GM18870 (cell line): ENCODE data around the gene LMBRD2.
A peak's percentile ranks its signal among the peaks of the same experiment; 100 is the strongest.

Experiments
- ATAC-seq: cut with Tn5 transposase; IDR thresholded peaks from one replicate; pipeline ENCODE4 v1.9.1; 2021; ENCODE audit warnings: moderate library complexity; ENCODE audit not compliant: unreplicated experiment

LMBRD2 gene

GRCh38 chr5:36111238-36111637 is 40.4 kb downstream of the LMBRD2 start:
- ATAC-seq: no peak

- ATAC-seq: no peak
Observed at GRCh38 chr5:36108758-36109460, 42.8 kb downstream of the LMBRD2 start.

GRCh38 chr5:36105819-36106218 is 45.9 kb downstream of the LMBRD2 start:
- ATAC-seq: no peak

- ATAC-seq: no peak
Observed at GRCh38 chr5:36099748-36100147, 51.9 kb downstream of the LMBRD2 start.

- no peak for ATAC-seq
Observed at GRCh38 chr5:36096486-36096885, 55.2 kb downstream of the LMBRD2 start.

GRCh38 chr5:36089989-36090388 is 61.7 kb downstream of the LMBRD2 start:
- peak; percentile 80 for ATAC-seq

- peak; percentile 97 for ATAC-seq
Observed at GRCh38 chr5:36079200-36079781, 72.4 kb downstream of the LMBRD2 start.

GRCh38 chr5:36078430-36078829 is 73.3 kb downstream of the LMBRD2 start:
- no peak for ATAC-seq

- peak; percentile 73 for ATAC-seq
Observed at GRCh38 chr5:36073595-36074216, 78.0 kb downstream of the LMBRD2 start.

GRCh38 chr5:36070687-36071571 is 80.8 kb downstream of the LMBRD2 start:
- peak; percentile 93 for ATAC-seq

- no peak for ATAC-seq
Observed at GRCh38 chr5:36068751-36069281, 82.9 kb downstream of the LMBRD2 start.

GRCh38 chr5:36066540-36067210 is 85.0 kb downstream of the LMBRD2 start, which contains the start of gene UGT3A2:
UGT3A2 (minus strand) TSS chr5:36066882; CDS start chr5:36066789, 93 bp downstream.
- ATAC-seq: no peak

- ATAC-seq: no peak
Observed at GRCh38 chr5:36066001-36066539, 85.6 kb downstream of the LMBRD2 start.

GRCh38 chr5:36060420-36060887 is 91.2 kb downstream of the LMBRD2 start:
- no peak for ATAC-seq

- ATAC-seq: no peak
Observed at GRCh38 chr5:36059571-36060419, 91.9 kb downstream of the LMBRD2 start.

GRCh38 chr5:36058776-36059175 is 92.9 kb downstream of the LMBRD2 start:
- ATAC-seq: no peak

GRCh38 chr5:36057386-36057785 is 94.3 kb downstream of the LMBRD2 start:
- ATAC-seq: no peak

- no peak for ATAC-seq
Observed at GRCh38 chr5:36056422-36056821, 95.3 kb downstream of the LMBRD2 start.

- no peak for ATAC-seq
Observed at GRCh38 chr5:36055984-36056383, 95.7 kb downstream of the LMBRD2 start.
